GM21423 (cell line): ENCODE results near the gene MCM3.

Experiments used
- ATAC-seq: cut with Tn5 transposase; IDR thresholded peaks from one replicate; pipeline ENCODE4 v1.9.1; 2021; ENCODE audit warnings: mild to moderate bottlenecking, moderate library complexity; ENCODE audit not compliant: unreplicated experiment

Gene MCM3

GRCh38 chr6:52303178-52303577 is 18.6 kb upstream of the MCM3 start:
- ATAC-seq = no peak

DNA sequence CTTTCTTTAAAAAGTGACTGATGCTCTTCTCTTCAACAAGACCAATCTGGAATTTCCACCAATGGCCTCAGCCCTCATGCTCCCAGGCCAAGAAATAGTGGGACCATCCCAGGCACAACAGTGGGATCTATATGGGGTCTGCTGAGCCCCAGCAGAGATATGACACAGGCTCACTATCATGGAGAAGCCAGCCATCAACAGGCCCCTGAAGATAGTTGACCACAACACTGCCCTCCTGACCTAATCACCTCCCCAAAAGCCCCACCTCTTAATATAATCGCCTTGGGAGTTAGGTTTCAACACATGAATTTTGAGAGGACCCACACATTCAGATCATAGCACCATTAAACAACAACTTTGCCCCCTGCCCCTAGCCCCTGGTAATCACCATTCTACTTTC is 16.8 kb upstream of the MCM3 start:
- no peak for ATAC-seq

DNA sequence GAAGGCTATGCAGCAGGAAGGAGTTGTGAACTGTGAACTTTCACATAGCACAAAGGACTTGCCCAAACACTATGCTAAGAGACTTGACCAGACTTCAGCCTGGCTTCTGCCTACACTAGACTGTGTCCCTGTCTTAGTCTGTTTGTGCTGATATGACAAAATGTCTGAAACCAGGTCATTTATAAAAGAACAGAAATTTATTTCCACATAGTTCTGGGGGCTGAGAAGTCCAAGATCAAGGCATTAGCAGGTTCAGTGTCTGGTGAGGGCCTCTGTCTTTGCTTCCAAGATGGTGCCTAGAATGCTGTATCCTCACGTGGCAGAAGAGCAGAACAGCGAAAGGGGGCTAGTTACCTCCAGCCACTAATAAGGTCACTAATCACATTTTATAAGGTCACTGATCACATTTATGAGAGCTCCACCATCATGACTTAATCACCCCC is 16.0 kb upstream of the MCM3 start:
- no peak for ATAC-seq

DNA sequence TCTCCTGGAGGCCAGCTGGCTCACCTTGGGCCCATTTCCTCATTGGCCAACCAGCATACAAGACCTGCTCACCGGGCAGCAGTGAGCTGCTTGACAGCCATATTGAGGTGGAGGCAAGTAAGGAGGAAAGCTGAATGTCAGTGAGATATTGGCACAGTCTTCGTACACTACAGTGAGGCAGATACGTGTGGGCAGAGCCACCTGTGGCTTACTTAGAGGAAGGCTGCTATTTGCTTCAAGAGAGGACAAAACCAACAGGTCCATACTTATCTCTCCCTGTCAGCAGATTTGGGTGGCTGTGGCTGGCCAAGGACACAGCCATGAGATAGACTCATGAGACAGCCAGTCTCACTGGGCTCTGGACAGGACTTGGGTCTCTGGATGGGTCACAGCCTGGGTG is 15.1 kb upstream of the MCM3 start:
- ATAC-seq = no peak

GRCh38 chr6:52297433-52297832 is 12.9 kb upstream of the MCM3 start:
- no peak for ATAC-seq

- ATAC-seq = no peak
These were observed 8.5 kb upstream of the MCM3 start for GRCh38 chr6:52293067-52293466.

GRCh38 chr6:52288841-52289240 is 4.3 kb upstream of the MCM3 start:
- no peak for ATAC-seq

DNA sequence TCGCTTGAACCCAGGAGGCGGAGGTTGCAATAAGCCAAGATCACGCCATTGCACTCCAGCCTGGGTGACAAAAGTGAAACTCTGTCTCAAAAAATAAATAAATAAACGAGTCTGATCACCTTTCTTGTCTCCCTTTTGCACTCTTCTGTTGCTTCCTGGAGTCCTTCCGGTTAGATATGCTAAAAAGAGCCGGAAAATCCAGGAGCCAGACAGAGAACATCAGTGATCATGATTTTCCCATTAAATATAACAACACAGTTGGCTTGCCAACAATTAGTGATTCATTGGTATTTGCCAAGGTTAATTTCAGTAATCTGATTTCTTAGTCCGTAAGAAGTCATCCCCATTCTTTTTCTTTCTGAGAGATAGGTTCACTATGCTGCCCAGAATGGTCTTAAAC is 3.7 kb upstream of the MCM3 start:
- no peak for ATAC-seq

GRCh38 chr6:52286798-52287432 is 2.4 kb upstream of the MCM3 start:
- no peak for ATAC-seq

GRCh38 chr6:52285177-52286068 is 881 bp upstream of the MCM3 start:
- ATAC-seq = no peak

- ATAC-seq = peak; percentile 7
These were observed 447 bp downstream of the MCM3 start for GRCh38 chr6:52284131-52284459.

- ATAC-seq = no peak
These were observed 1.4 kb downstream of the MCM3 start for GRCh38 chr6:52283111-52283510.

GRCh38 chr6:52276130-52276529 is 8.4 kb downstream of the MCM3 start:
- ATAC-seq = no peak

GRCh38 chr6:52271852-52272460 is 12.6 kb downstream of the MCM3 start:
- no peak for ATAC-seq

DNA sequence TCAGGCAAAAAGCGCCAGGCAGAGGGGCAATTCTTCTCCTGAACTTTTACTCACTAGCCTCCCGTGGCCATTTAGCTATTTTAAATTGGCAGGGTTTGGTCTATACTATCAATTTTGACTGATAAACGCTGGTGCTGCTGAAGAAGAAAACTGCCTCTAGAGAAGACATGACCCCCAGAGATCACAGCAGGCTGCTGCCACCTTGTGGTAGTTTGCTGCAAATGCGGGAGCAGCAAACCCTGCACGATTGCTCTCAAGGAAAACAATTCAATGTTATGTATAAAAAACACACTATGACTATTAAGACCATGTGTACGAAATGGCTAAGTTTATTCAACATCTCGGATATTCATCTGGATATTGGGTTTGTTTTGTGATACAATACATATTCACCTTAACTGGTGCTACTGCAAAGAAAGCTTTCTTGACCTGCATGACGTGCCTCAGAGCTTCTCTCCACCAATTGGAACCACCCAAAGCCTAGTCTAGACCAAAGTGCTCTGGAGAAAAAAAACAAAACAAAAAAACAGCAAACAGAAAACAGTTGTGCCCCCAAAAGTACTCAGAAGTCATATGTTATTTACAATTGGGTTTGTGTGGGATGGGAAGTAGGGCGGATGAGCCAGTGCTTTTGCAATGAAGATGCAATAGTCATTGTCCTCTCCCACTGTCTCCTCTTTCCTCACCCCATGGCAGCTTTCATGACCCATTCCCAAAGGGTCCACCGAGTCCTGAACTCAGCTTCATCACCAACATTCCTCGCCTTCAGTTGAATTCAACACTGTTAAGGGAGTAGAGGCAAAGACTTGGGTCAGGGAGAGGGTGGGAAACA is 20.6 kb downstream of the MCM3 start:
- ATAC-seq = peak; percentile 70

- no peak for ATAC-seq
These were observed 21.8 kb downstream of the MCM3 start for GRCh38 chr6:52262620-52263344.

- no peak for ATAC-seq
These were observed 23.3 kb downstream of the MCM3 start for GRCh38 chr6:52261229-52261628.

- ATAC-seq = no peak
These were observed 23.9 kb downstream of the MCM3 start for GRCh38 chr6:52260634-52261033.

DNA sequence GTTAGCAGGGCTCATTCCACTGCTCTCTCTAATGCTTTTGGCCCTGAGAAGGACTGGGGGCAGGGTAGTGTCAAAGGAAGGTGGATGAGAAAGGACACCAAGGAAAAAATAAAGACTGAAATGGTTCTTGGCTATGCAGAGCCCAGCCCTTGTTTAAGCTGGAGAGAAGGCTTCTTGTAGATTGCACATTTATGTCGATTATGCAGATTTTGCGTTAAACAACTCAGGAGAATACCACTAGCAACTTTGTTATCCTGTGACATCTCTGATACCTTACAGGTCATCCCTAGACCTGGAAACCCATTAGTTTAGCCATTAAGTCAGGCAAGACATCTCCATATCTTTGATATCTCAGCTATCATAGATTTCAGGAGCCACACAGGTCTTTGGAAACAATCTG is 29.1 kb downstream of the MCM3 start:
- ATAC-seq = no peak

- ATAC-seq = no peak
These were observed 29.7 kb downstream of the MCM3 start for GRCh38 chr6:52254731-52255378.
